ENCODE data around the gene PPM1H.
"Not testable (repeated sequence)": the region's sequence is repeated elsewhere in the genome, so short reads cannot be mapped to it uniquely, and the experiment has no call there.

The PPM1H gene

DNA sequence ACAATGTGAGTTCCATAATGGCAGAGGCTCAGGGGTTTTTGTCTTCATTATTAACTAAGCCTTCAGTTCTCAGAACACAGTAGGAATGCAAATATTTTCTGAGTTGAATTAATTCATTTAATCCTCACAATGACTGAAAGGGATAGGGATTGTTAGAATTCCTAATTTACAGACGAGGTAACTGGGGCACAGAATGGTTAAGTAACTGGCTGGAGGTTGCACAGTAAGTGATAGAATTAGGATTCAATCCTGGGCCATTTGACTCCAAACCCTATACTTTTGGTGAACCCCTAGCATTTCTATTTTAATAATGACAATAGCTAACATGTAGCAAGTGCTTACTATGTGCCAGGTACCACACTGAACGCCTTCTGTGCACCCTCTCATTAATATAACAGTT lies 163.1 kb downstream of the PPM1H start:
- H3K4me3 Mint-ChIP-seq = no peak overlapping the region
- H3K9me3 Mint-ChIP-seq = no peaks in the 10 kb centered on the region
- H3K36me3 Mint-ChIP-seq (ENCODE audit: low read depth) = no peaks in the 10 kb centered on the region

DNA sequence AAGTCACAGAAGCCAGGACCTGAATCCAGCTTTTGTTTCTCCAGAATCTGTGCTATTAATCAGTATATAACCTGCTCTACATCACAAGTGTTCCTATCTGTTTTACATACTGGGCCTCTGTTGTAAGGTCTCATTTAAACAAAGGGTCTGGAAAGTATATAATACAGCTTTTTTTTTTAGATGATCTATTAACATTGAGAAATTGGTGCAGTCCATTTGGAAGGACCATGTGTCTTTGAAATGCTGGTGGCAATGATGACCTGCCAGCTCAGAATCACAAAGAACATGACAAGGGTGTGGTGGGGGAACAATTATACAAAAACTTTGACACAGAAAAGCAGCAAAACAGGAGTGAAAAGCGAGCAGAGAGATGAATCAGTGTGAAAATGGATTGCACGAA lies 164.6 kb downstream of the PPM1H start:
- Mint-ChIP-seq H3K4me3 (no peak overlapping the region), H3K36me3 (ENCODE audit: low read depth) (no peaks in the 10 kb centered on the region), H3K27me3 (ENCODE audit: low read depth) (peaks cover 5% of the 10 kb centered on the region), H3K9me3 (no peaks in the 10 kb centered on the region), H3K4me1 (ENCODE audit: low read depth) (peaks cover 3% of the 10 kb centered on the region), H3K27ac (no peak overlapping the region)
- DNase-seq (ENCODE audit: low spot score) = no peak

More for the DNA sequence above, 163.1 kb downstream of the PPM1H start:
- Mint-ChIP-seq H3K27ac (no peak overlapping the region), H3K4me1 (ENCODE audit: low read depth) (peaks cover 3% of the 10 kb centered on the region), H3K27me3 (ENCODE audit: low read depth) (peaks cover 3% of the 10 kb centered on the region)
- DNase-seq (ENCODE audit: low spot score) = no peak

DNA sequence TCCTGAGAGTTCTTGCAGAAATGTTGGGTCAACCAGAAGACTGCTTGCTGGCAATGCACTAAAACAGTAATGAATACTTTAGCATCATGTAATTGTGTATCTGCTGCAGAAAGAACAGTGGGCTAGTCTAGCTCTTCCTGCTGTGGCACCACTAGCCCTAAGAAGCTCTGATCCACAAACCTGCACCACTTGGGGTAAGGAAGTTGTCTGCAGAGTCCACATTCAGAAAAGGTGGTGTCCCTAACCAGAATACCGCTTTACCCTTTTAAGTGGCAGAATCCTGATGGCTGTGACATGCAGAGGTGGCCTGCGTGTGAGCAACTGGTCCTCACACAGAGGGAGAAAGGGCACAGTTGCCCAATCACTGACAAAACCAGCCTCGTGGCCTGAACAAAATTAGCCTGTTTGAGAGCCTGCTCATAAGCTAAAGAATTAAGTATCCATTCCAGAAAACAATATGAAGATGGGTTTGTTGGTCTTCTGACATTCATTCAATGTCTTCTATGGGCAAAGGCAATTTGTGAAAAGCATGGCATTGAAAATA lies 165.8 kb downstream of the PPM1H start:
- peaks cover 13% of the 10 kb centered on the region for H3K27me3 Mint-ChIP-seq (ENCODE audit: low read depth)
- peaks cover 3% of the 10 kb centered on the region for H3K4me1 Mint-ChIP-seq (ENCODE audit: low read depth)
- DNase-seq (ENCODE audit: low spot score) = no peak
- no peaks in the 10 kb centered on the region for H3K9me3 Mint-ChIP-seq
- no peaks in the 10 kb centered on the region for H3K36me3 Mint-ChIP-seq (ENCODE audit: low read depth)
- H3K27ac Mint-ChIP-seq = no peak overlapping the region
- no peak overlapping the region for H3K4me3 Mint-ChIP-seq

DNA sequence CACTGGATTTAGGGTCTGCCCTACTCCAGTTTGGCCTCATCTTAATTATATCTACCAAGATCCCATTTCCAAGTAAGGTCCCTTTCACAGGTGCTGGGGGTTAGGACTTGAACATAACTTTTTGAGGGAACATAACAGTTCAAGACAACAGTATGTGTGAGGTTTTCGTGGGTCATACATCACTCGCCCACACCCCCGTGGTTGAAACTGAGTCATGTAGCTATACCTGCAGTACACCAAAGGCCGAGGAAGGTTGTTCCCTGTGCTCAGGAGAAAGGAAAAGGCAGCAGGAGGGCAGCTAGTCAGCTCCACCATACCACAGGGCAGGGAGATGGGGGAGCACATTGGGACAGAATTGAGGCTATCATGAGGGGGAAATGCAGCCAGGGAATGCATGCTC lies 167.0 kb downstream of the PPM1H start:
- peaks cover 3% of the 10 kb centered on the region for H3K4me1 Mint-ChIP-seq (ENCODE audit: low read depth)
- no peaks in the 10 kb centered on the region for H3K36me3 Mint-ChIP-seq (ENCODE audit: low read depth)
- no peak overlapping the region for H3K4me3 Mint-ChIP-seq
- peaks cover 15% of the 10 kb centered on the region for H3K27me3 Mint-ChIP-seq (ENCODE audit: low read depth)
- H3K9me3 Mint-ChIP-seq = no peaks in the 10 kb centered on the region
- H3K27ac Mint-ChIP-seq = no peak overlapping the region
- DNase-seq (ENCODE audit: low spot score) = peak; percentile 33

DNA sequence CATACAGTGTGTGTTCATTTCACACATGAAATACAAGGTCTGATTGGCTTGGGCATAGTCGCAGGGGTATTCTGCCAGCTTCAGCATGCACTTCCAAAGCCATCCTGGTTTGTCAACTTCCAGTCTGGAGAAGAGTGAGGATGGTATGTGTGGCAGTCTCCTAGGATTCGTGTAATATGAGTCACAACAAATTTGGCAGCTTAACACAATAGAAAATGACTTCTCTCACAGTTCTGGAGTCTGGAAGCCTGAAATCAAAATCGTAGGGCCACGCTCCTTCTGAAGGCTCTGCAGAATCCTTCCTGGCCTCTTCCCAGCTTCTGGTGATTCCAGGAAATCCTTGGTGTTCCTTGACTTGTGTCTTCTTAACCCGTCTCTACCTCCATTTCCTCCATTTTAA lies 167.5 kb downstream of the PPM1H start:
- no peaks in the 10 kb centered on the region for H3K9me3 Mint-ChIP-seq
- H3K36me3 Mint-ChIP-seq (ENCODE audit: low read depth) = no peaks in the 10 kb centered on the region

DNA sequence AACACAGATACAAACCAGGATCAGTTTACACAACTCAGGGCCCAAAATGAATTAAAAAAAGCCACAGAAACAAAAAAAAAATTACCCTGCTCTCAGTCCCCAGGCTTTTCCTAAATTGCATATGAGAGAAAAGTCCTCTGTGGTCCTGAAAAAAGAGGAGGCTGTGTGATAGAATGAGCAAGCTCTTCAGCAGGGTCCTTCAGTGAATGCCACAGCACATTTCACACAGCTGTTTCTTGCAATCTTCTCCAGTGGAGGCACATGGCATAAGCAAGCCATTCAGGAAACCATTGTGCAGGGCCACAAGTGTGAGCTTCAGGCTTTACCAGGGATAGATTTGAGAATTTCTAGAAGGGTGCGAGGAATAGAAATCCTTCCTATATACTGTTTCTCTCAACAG lies 168.5 kb downstream of the PPM1H start:
- Mint-ChIP-seq H3K9me3 (no peaks in the 10 kb centered on the region), H3K36me3 (ENCODE audit: low read depth) (no peaks in the 10 kb centered on the region), H3K27ac (no peak overlapping the region), H3K4me3 (no peak overlapping the region), H3K4me1 (ENCODE audit: low read depth) (peaks cover 3% of the 10 kb centered on the region), H3K27me3 (ENCODE audit: low read depth) (peaks cover 15% of the 10 kb centered on the region)
- no peak for DNase-seq (ENCODE audit: low spot score)

More for the DNA sequence above, 167.5 kb downstream of the PPM1H start:
- Mint-ChIP-seq H3K27ac (no peak overlapping the region), H3K4me1 (ENCODE audit: low read depth) (peaks cover 3% of the 10 kb centered on the region), H3K27me3 (ENCODE audit: low read depth) (peaks cover 15% of the 10 kb centered on the region), H3K4me3 (no peak overlapping the region)
- DNase-seq (ENCODE audit: low spot score) = no peak

DNA sequence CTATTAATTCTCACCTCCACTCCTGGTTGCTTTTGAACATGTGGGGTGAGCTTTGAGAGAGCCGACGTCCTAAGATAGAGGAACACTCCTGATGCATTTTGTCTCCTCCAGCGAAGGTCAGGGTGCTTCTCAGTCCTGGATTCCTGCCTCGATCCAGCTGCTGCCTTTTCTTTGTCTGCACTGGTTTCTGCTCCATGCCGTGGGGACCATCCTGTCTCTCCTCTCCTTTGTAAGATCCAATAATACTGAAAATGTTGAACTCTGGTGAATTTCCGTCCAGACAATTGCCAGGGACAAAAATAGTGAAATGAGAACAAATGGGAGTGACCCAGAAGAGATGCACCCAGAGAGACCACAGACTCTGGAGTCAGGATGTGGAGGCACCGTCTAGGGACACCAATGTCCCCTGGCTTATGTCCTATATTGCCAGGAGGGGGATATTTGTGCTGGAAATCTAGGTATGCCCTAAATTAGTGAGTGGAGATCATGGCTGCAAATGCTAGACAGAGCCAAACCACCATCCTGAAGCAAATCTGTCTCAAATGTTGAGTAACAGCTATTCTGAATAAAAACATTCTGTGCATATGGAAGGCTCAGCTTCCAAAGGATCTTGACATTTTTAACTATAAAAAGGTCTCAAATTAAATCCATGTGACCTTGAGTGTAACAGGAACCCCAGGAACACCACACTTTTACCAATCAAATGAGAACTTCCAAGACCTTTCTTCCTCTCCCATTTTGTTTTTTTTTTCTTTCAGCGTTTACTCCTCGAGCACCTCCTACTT lies 170.9 kb downstream of the PPM1H start:
- Mint-ChIP-seq H3K27ac (no peak overlapping the region), H3K27me3 (ENCODE audit: low read depth) (peaks cover 15% of the 10 kb centered on the region), H3K9me3 (no peaks in the 10 kb centered on the region), H3K4me3 (no peak overlapping the region), H3K36me3 (ENCODE audit: low read depth) (no peaks in the 10 kb centered on the region), H3K4me1 (ENCODE audit: low read depth) (peaks cover 5% of the 10 kb centered on the region)
- no peak for DNase-seq (ENCODE audit: low spot score)

DNA sequence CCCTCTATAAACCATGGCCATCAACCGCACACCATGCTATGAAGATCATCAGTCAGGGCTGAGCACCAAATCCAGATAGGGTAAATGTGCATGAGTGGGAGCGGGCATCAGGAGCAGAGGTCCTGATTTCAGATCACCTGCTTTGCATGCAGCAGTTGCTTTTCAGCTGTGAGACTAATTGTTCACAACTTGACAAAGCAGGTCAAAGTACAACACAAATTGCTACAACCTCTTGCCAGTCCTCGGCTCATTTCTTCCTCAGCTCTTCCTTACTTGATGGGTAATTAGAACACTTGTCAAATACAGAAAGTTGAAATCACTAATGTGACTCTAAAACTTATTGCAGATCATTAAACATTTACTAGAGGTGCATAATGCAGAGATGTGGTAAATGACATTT lies 171.6 kb downstream of the PPM1H start:
- Mint-ChIP-seq H3K4me3 (no peak overlapping the region), H3K4me1 (ENCODE audit: low read depth) (peaks cover 5% of the 10 kb centered on the region), H3K27ac (no peak overlapping the region), H3K9me3 (no peaks in the 10 kb centered on the region), H3K27me3 (ENCODE audit: low read depth) (peaks cover 12% of the 10 kb centered on the region), H3K36me3 (ENCODE audit: low read depth) (no peaks in the 10 kb centered on the region)
- no peak for DNase-seq (ENCODE audit: low spot score)

DNA sequence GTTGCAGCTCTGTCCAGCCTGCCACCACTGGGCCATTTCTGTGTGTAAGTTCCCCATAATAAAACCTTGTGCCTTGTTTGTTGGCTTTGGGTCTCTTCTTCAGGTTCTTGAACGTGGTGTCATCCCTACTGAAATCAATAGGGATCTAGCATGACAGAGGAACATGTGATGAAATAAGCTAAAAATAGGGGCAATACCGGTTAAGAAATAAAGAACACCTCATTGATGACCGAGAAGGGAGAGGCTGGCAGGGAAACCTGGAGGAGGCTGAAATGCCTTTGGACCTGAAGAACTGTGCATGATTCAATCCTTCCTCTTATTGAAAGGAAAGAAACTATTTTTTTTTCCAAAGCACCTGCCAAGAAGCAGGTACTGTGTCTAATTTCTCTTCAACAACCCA lies 172.3 kb downstream of the PPM1H start:
- Mint-ChIP-seq H3K4me3 (no peak overlapping the region), H3K36me3 (ENCODE audit: low read depth) (no peaks in the 10 kb centered on the region), H3K27me3 (ENCODE audit: low read depth) (peaks cover 12% of the 10 kb centered on the region), H3K4me1 (ENCODE audit: low read depth) (peaks cover 2% of the 10 kb centered on the region), H3K27ac (no peak overlapping the region), H3K9me3 (no peaks in the 10 kb centered on the region)
- DNase-seq (ENCODE audit: low spot score) = no peak

DNA sequence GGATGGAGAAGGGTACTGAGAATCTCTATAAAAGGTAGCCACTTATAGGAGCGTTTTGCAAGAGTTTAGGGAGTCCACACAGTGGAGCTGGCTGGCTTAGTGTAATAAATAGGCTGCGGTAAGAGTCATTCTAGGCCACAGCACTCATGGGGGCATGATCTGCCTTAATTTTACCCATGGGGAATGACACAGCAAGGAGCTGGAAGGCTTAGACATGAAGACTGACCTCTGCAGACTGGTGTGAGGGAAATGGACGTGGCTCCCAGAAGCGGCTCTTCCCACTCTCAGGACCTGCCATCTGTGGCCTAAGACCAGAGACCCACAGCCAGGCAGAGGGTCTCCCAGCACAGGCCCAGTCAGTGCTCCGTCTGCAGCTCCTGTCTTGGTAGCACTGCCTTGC lies 173.3 kb downstream of the PPM1H start:
- H3K9me3 Mint-ChIP-seq = no peaks in the 10 kb centered on the region
- H3K4me1 Mint-ChIP-seq (ENCODE audit: low read depth) = peaks cover 2% of the 10 kb centered on the region
- no peak overlapping the region for H3K27ac Mint-ChIP-seq
- peaks cover 12% of the 10 kb centered on the region for H3K27me3 Mint-ChIP-seq (ENCODE audit: low read depth)
- H3K36me3 Mint-ChIP-seq (ENCODE audit: low read depth) = no peaks in the 10 kb centered on the region
- no peak overlapping the region for H3K4me3 Mint-ChIP-seq
- DNase-seq (ENCODE audit: low spot score) = no peak

DNA sequence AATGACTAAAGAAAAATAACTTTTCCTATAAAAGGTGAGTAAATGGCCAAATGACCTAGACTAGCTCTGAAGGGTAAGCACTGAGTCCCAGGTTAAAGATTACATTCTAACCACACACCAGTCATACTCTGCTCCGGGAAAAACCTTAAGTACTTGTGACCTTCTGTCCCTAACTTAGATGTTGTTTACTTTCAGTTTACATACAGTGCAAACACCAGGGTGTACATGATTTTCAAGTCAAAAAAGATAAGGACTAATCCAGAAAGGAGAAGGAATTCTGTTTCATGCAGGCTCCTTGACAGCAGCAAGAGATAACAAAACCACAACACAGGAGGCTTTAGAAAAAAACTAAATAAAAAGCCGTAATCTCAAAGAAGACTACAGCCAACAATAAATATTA lies 174.2 kb downstream of the PPM1H start:
- peaks cover 2% of the 10 kb centered on the region for H3K4me1 Mint-ChIP-seq (ENCODE audit: low read depth)
- H3K36me3 Mint-ChIP-seq (ENCODE audit: low read depth) = no peaks in the 10 kb centered on the region
- peaks cover 12% of the 10 kb centered on the region for H3K27me3 Mint-ChIP-seq (ENCODE audit: low read depth)
- no peak overlapping the region for H3K4me3 Mint-ChIP-seq
- DNase-seq (ENCODE audit: low spot score) = no peak
- no peaks in the 10 kb centered on the region for H3K9me3 Mint-ChIP-seq
- no peak overlapping the region for H3K27ac Mint-ChIP-seq

DNA sequence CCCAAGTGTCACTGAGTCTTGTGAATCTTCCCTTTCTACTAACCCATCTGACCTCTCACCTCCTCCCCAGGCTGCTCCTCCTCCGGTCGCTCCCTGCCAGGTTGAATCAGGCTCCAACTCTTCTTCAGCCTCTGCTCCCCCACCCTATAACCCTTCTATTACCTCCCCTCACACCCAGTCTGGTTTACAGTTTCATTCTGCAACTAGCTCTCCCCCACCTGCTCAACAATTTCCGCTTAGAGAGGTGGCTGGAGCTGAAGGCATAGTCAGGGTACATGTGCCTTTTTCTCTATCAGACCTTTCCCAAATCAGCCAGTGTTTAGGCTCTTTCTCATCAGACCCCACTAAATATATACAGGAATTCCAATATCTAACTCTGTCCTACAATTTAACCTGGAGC lies 174.6 kb downstream of the PPM1H start:
- H3K9me3 Mint-ChIP-seq; H3K36me3 Mint-ChIP-seq (ENCODE audit: low read depth); H3K27ac Mint-ChIP-seq; H3K27me3 Mint-ChIP-seq (ENCODE audit: low read depth); DNase-seq (ENCODE audit: low spot score); H3K4me3 Mint-ChIP-seq; H3K4me1 Mint-ChIP-seq (ENCODE audit: low read depth): not testable (repeated sequence)

DNA sequence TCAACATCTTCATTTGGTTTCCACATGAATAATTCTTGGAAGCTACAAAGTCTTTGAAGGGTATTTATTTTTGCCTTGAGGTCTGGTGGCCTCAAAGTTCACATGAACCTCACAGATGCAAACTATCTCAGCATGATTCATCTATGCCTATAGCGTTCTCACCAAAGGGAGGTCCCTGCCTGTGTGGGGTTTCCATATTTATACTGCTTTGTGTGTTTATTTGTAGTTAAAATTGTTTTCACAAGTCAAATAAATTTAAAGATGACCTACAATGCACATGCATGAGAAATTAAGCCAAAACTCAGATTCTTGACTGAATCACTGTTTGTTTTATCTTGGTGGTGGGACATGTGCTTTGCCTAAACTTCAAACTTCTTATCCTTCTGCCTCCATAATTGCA lies 176.7 kb downstream of the PPM1H start:
- Mint-ChIP-seq H3K36me3 (ENCODE audit: low read depth) (no peaks in the 10 kb centered on the region), H3K4me1 (ENCODE audit: low read depth) (peaks cover 2% of the 10 kb centered on the region), H3K27ac (no peak overlapping the region), H3K4me3 (no peak overlapping the region), H3K27me3 (ENCODE audit: low read depth) (no peaks in the 10 kb centered on the region), H3K9me3 (no peaks in the 10 kb centered on the region)
- DNase-seq (ENCODE audit: low spot score) = peak; percentile 7

DNA sequence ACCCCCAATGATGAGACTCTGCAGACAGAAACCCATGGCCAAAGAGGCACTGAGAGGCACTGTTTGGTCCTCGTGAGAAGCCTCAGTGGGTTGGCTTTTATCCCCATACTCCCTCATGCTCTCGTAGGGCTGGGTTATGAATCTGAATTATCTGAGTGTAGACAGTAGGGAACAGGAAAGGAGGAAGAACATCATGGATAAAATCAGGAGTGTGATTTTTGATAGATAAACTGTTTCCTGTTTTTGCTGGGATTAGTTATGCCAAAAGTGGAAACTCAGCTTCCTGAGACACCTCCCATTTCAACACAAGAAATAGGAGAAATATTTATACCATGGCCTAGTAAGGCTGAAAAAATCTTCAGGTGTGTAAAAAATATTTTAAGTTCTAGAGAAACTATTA lies 177.9 kb downstream of the PPM1H start:
- no peak overlapping the region for H3K4me3 Mint-ChIP-seq
- no peak for DNase-seq (ENCODE audit: low spot score)
- H3K9me3 Mint-ChIP-seq = no peaks in the 10 kb centered on the region
- H3K36me3 Mint-ChIP-seq (ENCODE audit: low read depth) = no peaks in the 10 kb centered on the region
- H3K27ac Mint-ChIP-seq = no peak overlapping the region
- H3K27me3 Mint-ChIP-seq (ENCODE audit: low read depth) = peaks cover 2% of the 10 kb centered on the region
- H3K4me1 Mint-ChIP-seq (ENCODE audit: low read depth) = peaks cover 2% of the 10 kb centered on the region

DNA sequence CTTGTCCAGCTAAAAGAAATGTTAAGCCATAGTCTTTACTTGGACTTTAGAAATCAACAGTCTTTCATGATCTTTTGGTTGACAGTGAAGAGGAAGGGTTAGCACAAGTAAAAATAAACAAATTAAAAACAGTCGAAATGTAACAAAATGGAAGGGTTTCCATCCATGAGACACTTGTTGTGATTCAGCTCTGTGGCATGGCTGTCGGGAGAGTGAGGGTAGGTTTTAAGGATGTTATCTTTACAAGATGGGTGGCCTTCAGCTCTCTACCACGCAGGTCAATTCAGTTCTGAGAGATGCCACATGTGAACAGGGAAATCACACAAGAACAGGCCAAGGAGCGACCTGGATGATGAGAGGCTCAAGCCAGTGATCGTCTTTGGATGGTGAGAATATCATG lies 180.2 kb downstream of the PPM1H start:
- H3K27ac Mint-ChIP-seq = no peak overlapping the region
- no peaks in the 10 kb centered on the region for H3K4me1 Mint-ChIP-seq (ENCODE audit: low read depth)
- H3K9me3 Mint-ChIP-seq = no peaks in the 10 kb centered on the region
- no peak overlapping the region for H3K4me3 Mint-ChIP-seq
- H3K27me3 Mint-ChIP-seq (ENCODE audit: low read depth) = peaks cover 8% of the 10 kb centered on the region
- H3K36me3 Mint-ChIP-seq (ENCODE audit: low read depth) = no peaks in the 10 kb centered on the region
- DNase-seq (ENCODE audit: low spot score) = no peak

Measured in T-helper 2 cell treated with Interferon-gamma antibody and Interleukin-4, amounts not matched to agents 5 μg/mL and 100 μg/mL, for 36 hours (primary cell).